D721Med (cell line): ENCODE data around the gene NPSR1.

Source experiments
- DNase-seq: peaks from one replicate; pipeline ENCODE4 v3.0.0; 2011; ENCODE audit warnings: low spot score; ENCODE audit not compliant: insufficient read length
- FAIRE-seq: peaks from 2 replicates; lab custom pipeline; 2011; peaks lifted over from hg19 to GRCh38; lab: Jason Lieb, UNC
- TF ChIP-seq, protein P1 (sequence below): IDR thresholded peaks from 2 replicates; pipeline ENCODE4 v1.5.1; 2012; ENCODE audit warnings: mild to moderate bottlenecking, control low read depth; ENCODE audit not compliant: insufficient read depth; ENCODE audit errors: missing control alignments

The NPSR1 gene

GRCh38 chr7:34895202-34895601 lies 237.2 kb downstream of the NPSR1 start:
- TF ChIP-seq, protein P1, sequence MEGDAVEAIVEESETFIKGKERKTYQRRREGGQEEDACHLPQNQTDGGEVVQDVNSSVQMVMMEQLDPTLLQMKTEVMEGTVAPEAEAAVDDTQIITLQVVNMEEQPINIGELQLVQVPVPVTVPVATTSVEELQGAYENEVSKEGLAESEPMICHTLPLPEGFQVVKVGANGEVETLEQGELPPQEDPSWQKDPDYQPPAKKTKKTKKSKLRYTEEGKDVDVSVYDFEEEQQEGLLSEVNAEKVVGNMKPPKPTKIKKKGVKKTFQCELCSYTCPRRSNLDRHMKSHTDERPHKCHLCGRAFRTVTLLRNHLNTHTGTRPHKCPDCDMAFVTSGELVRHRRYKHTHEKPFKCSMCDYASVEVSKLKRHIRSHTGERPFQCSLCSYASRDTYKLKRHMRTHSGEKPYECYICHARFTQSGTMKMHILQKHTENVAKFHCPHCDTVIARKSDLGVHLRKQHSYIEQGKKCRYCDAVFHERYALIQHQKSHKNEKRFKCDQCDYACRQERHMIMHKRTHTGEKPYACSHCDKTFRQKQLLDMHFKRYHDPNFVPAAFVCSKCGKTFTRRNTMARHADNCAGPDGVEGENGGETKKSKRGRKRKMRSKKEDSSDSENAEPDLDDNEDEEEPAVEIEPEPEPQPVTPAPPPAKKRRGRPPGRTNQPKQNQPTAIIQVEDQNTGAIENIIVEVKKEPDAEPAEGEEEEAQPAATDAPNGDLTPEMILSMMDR, result no peak
- FAIRE-seq (no peak), DNase-seq (no peak)
